ENCODE results near the gene AKT2. TPM values are rescaled to one million over a fixed set of nuclear protein-coding genes. Genes with fewer than 3 reads are reported as not detected.

The AKT2 gene
- polyA plus RNA-seq, 1 donor from 2014 or later: 131 TPM

GRCh38 chr19:40213882-40214570, 71.1 kb downstream of the AKT2 start:
- H3K27ac ChIP-seq (ENCODE audit: low read length): no peak overlapping the region
- no peaks in the 10 kb centered on the region for H3K36me3 ChIP-seq (ENCODE audit: insufficient read depth, low read length)
- H3F3A ChIP-seq (ENCODE audit: insufficient read depth, low read length, poor library complexity, severe bottlenecking): no peaks in the 10 kb centered on the region
- H3K9me2 ChIP-seq (ENCODE audit: insufficient read depth, low read length): no peaks in the 10 kb centered on the region
- no peaks in the 10 kb centered on the region for H3K9me3 ChIP-seq (ENCODE audit: low read length)
- TF ChIP-seq SMC3 (conservative IDR thresholded peaks at IDR 0.05; ENCODE audit: poor library complexity) (no peak), REST (IDR thresholded peaks at IDR 0.05; ENCODE audit: borderline replicate concordance) (no peak), EP300 (conservative IDR thresholded peaks at IDR 0.05; ENCODE audit: poor library complexity, severe bottlenecking) (no peak)
- peaks cover 9% of the 10 kb centered on the region for H3K27me3 ChIP-seq (ENCODE audit: insufficient read depth, low read depth, low read length)
- H3K9ac ChIP-seq (ENCODE audit: low read length): no peak overlapping the region
- H3K4me3 ChIP-seq (ENCODE audit: low read length): no peak overlapping the region
- H3K79me2 ChIP-seq (replicated peaks; ENCODE audit: insufficient read depth, low read length): no peaks in the 10 kb centered on the region
- no peak overlapping the region for H3K4me2 ChIP-seq (ENCODE audit: low read length)
- H2AFZ ChIP-seq (ENCODE audit: low read depth, low read length): no peak overlapping the region
- H4K20me1 ChIP-seq (ENCODE audit: insufficient read depth): no peaks in the 10 kb centered on the region

GRCh38 chr19:40213251-40213829, 71.8 kb downstream of the AKT2 start:
- H3K9me2 ChIP-seq (ENCODE audit: insufficient read depth, low read length): no peaks in the 10 kb centered on the region
- no peak overlapping the region for H3K9ac ChIP-seq (ENCODE audit: low read length)
- H3F3A ChIP-seq (ENCODE audit: insufficient read depth, low read length, poor library complexity, severe bottlenecking): no peaks in the 10 kb centered on the region
- no peak for TF ChIP-seq MXI1 (conservative IDR thresholded peaks at IDR 0.05; ENCODE audit: poor library complexity, severe bottlenecking)
- no peak for TF ChIP-seq TAF1 (IDR thresholded peaks at IDR 0.05; ENCODE audit: low read depth)
- no peak for TF ChIP-seq CTCF (IDR thresholded peaks at IDR 0.05; ENCODE audit: poor library complexity, severe bottlenecking)
- no peak for TF ChIP-seq EP300 (conservative IDR thresholded peaks at IDR 0.05; ENCODE audit: poor library complexity, severe bottlenecking)
- no peak for TF ChIP-seq REST (IDR thresholded peaks at IDR 0.05; ENCODE audit: borderline replicate concordance)
- TF ChIP-seq POLR2AphosphoS5 (IDR thresholded peaks at IDR 0.05): no peak
- no peak for TF ChIP-seq EZH2 (IDR thresholded peaks at IDR 0.05; ENCODE audit: borderline replicate concordance, insufficient read depth, low read length, poor library complexity, severe bottlenecking)
- TF ChIP-seq RAD21 (conservative IDR thresholded peaks at IDR 0.05): no peak
- TF ChIP-seq SMC3 (conservative IDR thresholded peaks at IDR 0.05; ENCODE audit: poor library complexity): no peak
- no peak overlapping the region for H3K27ac ChIP-seq (ENCODE audit: low read length)
- peaks cover 9% of the 10 kb centered on the region for H3K27me3 ChIP-seq (ENCODE audit: insufficient read depth, low read depth, low read length)
- no peaks in the 10 kb centered on the region for H4K20me1 ChIP-seq (ENCODE audit: insufficient read depth)
- H3K9me3 ChIP-seq (ENCODE audit: low read length): no peaks in the 10 kb centered on the region
- no peak overlapping the region for H3K4me3 ChIP-seq (ENCODE audit: low read length)
- no peak overlapping the region for H3K4me2 ChIP-seq (ENCODE audit: low read length)
- no peak overlapping the region for H2AFZ ChIP-seq (ENCODE audit: low read depth, low read length)
- H3K36me3 ChIP-seq (ENCODE audit: insufficient read depth, low read length): no peaks in the 10 kb centered on the region
- H3K79me2 ChIP-seq (replicated peaks; ENCODE audit: insufficient read depth, low read length): no peaks in the 10 kb centered on the region

All from neural cell (in vitro differentiated cells).